Natural killer cell (primary cell): ENCODE results near the gene RASSF1. TPM values are rescaled to one million over a fixed set of nuclear protein-coding genes. Genes with fewer than 3 reads are reported as not detected.
"Not testable (repeated sequence)": the region's sequence is repeated elsewhere in the genome, so short reads cannot be mapped to it uniquely, and the experiment has no call there.

Source experiments
- ATAC-seq, 3 donors: fragments of 150-1000 bp in 2 of 3; fragments of 200-7000 bp in 1 of 3; cut with Tn5 transposase; 1 replicate in 1 of 3; 2 replicates in 2 of 3; pipeline ENCODE4 v1.10.0; 2021; ENCODE audit warnings: mild to moderate bottlenecking in 2 of 3, moderate library complexity in 2 of 3
- DNase-seq, 2 donors: peaks; one replicate each; pipeline versions ENCODE4 v3.0.0 to v3.0.0-alpha.2; 2013 to 2021; ENCODE audit warnings: mixed read lengths in 1 of 2
- H3K27ac ChIP-seq: one replicate; pipeline ENCODE4 v1.5.1; 2013; ENCODE audit warnings: mild to moderate bottlenecking, low read length
- H3K27me3 ChIP-seq: one replicate; pipeline ENCODE4 v1.6.1; 2013; ENCODE audit warnings: low read length; ENCODE audit not compliant: control insufficient read depth, insufficient read depth
- H3K36me3 ChIP-seq: one replicate; pipeline ENCODE4 v1.6.1; 2013; ENCODE audit warnings: low read length; ENCODE audit not compliant: control insufficient read depth, insufficient read depth
- H3K4me1 ChIP-seq: one replicate; pipeline ENCODE4 v1.6.1; 2013; ENCODE audit warnings: low read length; ENCODE audit not compliant: control insufficient read depth, insufficient read depth
- H3K4me3 ChIP-seq: one replicate; pipeline ENCODE4 v1.5.1; 2013; ENCODE audit warnings: low read length
- H3K9me3 ChIP-seq: one replicate; pipeline ENCODE4 v1.6.1; 2013; ENCODE audit warnings: low read length; ENCODE audit not compliant: control insufficient read depth, insufficient read depth
- H3K27ac Mint-ChIP-seq, 2 donors: one replicate each; pipeline ENCODE4 v1.8.0; 2022; ENCODE audit warnings: mild to moderate bottlenecking in 2 of 2, mixed read lengths in 2 of 2, moderate library complexity in 1 of 2
- H3K27me3 Mint-ChIP-seq, 2 donors: one replicate each; pipeline ENCODE4 v1.8.0; 2022; ENCODE audit warnings: low read depth in 2 of 2, mixed read lengths in 2 of 2
- H3K36me3 Mint-ChIP-seq: one replicate; pipeline ENCODE4 v1.8.0; 2022; ENCODE audit warnings: mixed read lengths
- H3K4me1 Mint-ChIP-seq, 2 donors: one replicate each; pipeline ENCODE4 v1.8.0; 2022; ENCODE audit warnings: mixed read lengths in 2 of 2
- H3K4me3 Mint-ChIP-seq: one replicate; pipeline ENCODE4 v1.8.0; 2022; ENCODE audit warnings: mild to moderate bottlenecking, moderate library complexity, mixed read lengths
- H3K9me3 Mint-ChIP-seq, 2 donors: one replicate each; pipeline ENCODE4 v1.8.0; 2022; ENCODE audit warnings: mixed read lengths in 2 of 2
- CTCF ChIP-seq: fragments of 200-600 bp; IDR thresholded peaks from one replicate; pipeline ENCODE4 v1.8.0; 2022; ENCODE audit warnings: antibody characterized with exemption
- WGBS: methylation state at CpG from one replicate; pipeline ENCODE4 v1.1.7; 2013; ENCODE audit warnings: missing lambda C conversion rate; ENCODE audit not compliant: insufficient coverage; 5-methylcytosine and 5-hydroxymethylcytosine counted together
- intact Hi-C: fragments of 100-400 bp; cut with micrococcal nuclease; formaldehyde crosslinking; loops from one replicate; pipeline ENCODE4 v1.14.2; 2022
- total RNA-seq, 4 donors: library from RNA; stranded (reverse); fragments of 120-200 nt in 1 of 4; gene quantifications; one replicate each; pipeline versions ENCODE4 v1.2.3 to v1.2.4, GENCODE V29; 2013 to 2022

Gene RASSF1
- total RNA-seq, 3 donors from 2014 or later (not counting 1 experiment from before 2014, with no cell fraction given), result 298 to 329 (median 305) TPM

GRCh38 chr3:50286322-50287227, 54.1 kb downstream of the RASSF1 start:
- H3K36me3 ChIP-seq, result peaks cover 23% of the 10 kb centered on the region
- peaks cover 5 to 6% of the 10 kb centered on the region in 2 donors for H3K4me1 Mint-ChIP-seq
- no peaks in the 10 kb centered on the region for H3K36me3 Mint-ChIP-seq
- H3K27me3 Mint-ChIP-seq, result no peaks in the 10 kb centered on the region
- no peak for DNase-seq
- H3K4me3 ChIP-seq, result no peak overlapping the region
- H3K27ac Mint-ChIP-seq, result no peak overlapping the region
- H3K9me3 Mint-ChIP-seq, result no peaks in the 10 kb centered on the region
- intact Hi-C loops, result no loop called here
- H3K4me1 ChIP-seq, result peaks cover 6% of the 10 kb centered on the region
- no peaks in the 10 kb centered on the region for H3K9me3 ChIP-seq
- TF ChIP-seq CTCF, result no peak
- WGBS, result 94% methylated on average over 27 of the region's 28 CpGs
- no peak overlapping the region for H3K27ac ChIP-seq
- no peak for ATAC-seq
- no peaks in the 10 kb centered on the region for H3K27me3 ChIP-seq
- H3K4me3 Mint-ChIP-seq, result no peak overlapping the region

- 100% methylated on average over 4 of the region's 6 CpGs for WGBS
- H3K27ac Mint-ChIP-seq, intact Hi-C loops, ATAC-seq, H3K4me3 Mint-ChIP-seq, H3K4me1 Mint-ChIP-seq, H3K27me3 Mint-ChIP-seq, H3K4me3 ChIP-seq, H3K27ac ChIP-seq, H3K9me3 Mint-ChIP-seq, H3K36me3 Mint-ChIP-seq, H3K9me3 ChIP-seq, H3K4me1 ChIP-seq, H3K27me3 ChIP-seq, DNase-seq: not testable (repeated sequence)
- peaks cover 17% of the 10 kb centered on the region for H3K36me3 ChIP-seq
Observed at GRCh38 chr3:50284121-50284520, 56.5 kb downstream of the RASSF1 start.

Other genes starting within 250 kb of the RASSF1 start
- 1 to 10 TPM in 1 of 3 donors, under 1 TPM in 2; 0.16 to 1.1 (median 0.78) TPM for gene SEMA3F, start 185.5 kb downstream of the RASSF1 start, total RNA-seq
- gene GNAT1, start 149.2 kb downstream of the RASSF1 start, total RNA-seq, result not detected
- under 1 TPM in 1 of 3 donors, not detected in 2; 0.82 TPM for gene SLC38A3, start 135.6 kb downstream of the RASSF1 start, total RNA-seq
- 100 to 1,000 TPM; 428 to 467 (median 447) TPM for gene GNAI2, start 104.6 kb downstream of the RASSF1 start, total RNA-seq
- gene SEMA3B, start 71.7 kb downstream of the RASSF1 start, total RNA-seq, result 1 to 10 TPM in 1 of 3 donors, under 1 TPM in 2; 0.97 to 2.0 (median 0.99) TPM
- not detected for gene LSMEM2, start 61.7 kb downstream of the RASSF1 start, total RNA-seq
- 10 to 100 TPM; 27.8 to 39.1 (median 32.1) TPM for gene IFRD2, start 48.4 kb downstream of the RASSF1 start, total RNA-seq
- gene HYAL3, start 41.4 kb downstream of the RASSF1 start, total RNA-seq, result 1 to 10 TPM in 2 of 3 donors, under 1 TPM in 1; 0.93 to 2.0 (median 1.2) TPM
- gene NAA80, start 41.4 kb downstream of the RASSF1 start, total RNA-seq, result 10 to 100 TPM; 22.2 to 30.3 (median 29.6) TPM
- gene HYAL1, start 37.3 kb downstream of the RASSF1 start, total RNA-seq, result 1 to 10 TPM in 1 of 3 donors, under 1 TPM in 1, not detected in 1; 0.82 to 1.2 TPM
- gene HYAL2, start 18.1 kb downstream of the RASSF1 start, total RNA-seq, result 1 to 10 TPM; 1.2 to 3.7 (median 3.1) TPM
- 10 to 100 TPM; 18.4 to 23.4 (median 21.3) TPM for gene TUSC2, start 12.6 kb downstream of the RASSF1 start, total RNA-seq
- gene ZMYND10, start 4.9 kb upstream of the RASSF1 start, total RNA-seq, result 1 to 10 TPM; 3.0 to 6.3 (median 3.5) TPM
- 10 to 100 TPM; 78.9 to 87.6 (median 80.9) TPM for gene NPRL2, start 9.9 kb upstream of the RASSF1 start, total RNA-seq
- gene CYB561D2, start 10.0 kb upstream of the RASSF1 start, total RNA-seq, result 10 to 100 TPM; 39.6 to 54.0 (median 50.5) TPM
- 10 to 100 TPM; 15.3 to 24.3 (median 22.7) TPM for gene TMEM115, start 18.7 kb upstream of the RASSF1 start, total RNA-seq
- gene CACNA2D2, start 162.8 kb upstream of the RASSF1 start, total RNA-seq, result 10 to 100 TPM; 36.5 to 56.4 (median 43.8) TPM
- gene C3orf18, start 226.9 kb upstream of the RASSF1 start, total RNA-seq, result 10 to 100 TPM in 2 of 3 donors, 1 to 10 TPM in 1; 7.5 to 15.3 (median 11.7) TPM
- 10 to 100 TPM; 20.5 to 29.3 (median 28.2) TPM for gene HEMK1, start 228.7 kb upstream of the RASSF1 start, total RNA-seq